HL-60 (cell line): ENCODE results near the gene APLP2.
A peak's percentile ranks its signal among the peaks of the same experiment; 100 is the strongest.

Experiments
- DNase-seq, 2 experiments: peaks; one replicate each; pipeline ENCODE4 v3.0.0-alpha.2; 2010 to 2020; ENCODE audit warnings: low read depth in 1 of 2, low spot score in 1 of 2
- H3K27ac ChIP-seq: fragments of 250-450 bp; sonication (Bioruptor Pico); replicated peaks from 2 replicates; pipeline ENCODE4 v1.5.1; 2020; ENCODE audit warnings: mild to moderate bottlenecking, moderate library complexity
- H3K27me3 ChIP-seq: fragments of 250-450 bp; sonication (Bioruptor Pico); 2 replicates; pipeline ENCODE4 v1.5.1; 2021; ENCODE audit warnings: mild to moderate bottlenecking, moderate library complexity; ENCODE audit not compliant: insufficient read depth, poor library complexity, severe bottlenecking
- H3K4me3 ChIP-seq: replicated peaks from 2 replicates; pipeline ENCODE4 v1.5.1; 2011; ENCODE audit warnings: mild to moderate bottlenecking, control low read depth, low read length; ENCODE audit not compliant: insufficient read depth
- GABPA ChIP-seq: IDR thresholded peaks from 2 replicates; pipeline ENCODE4 v1.6.1; 2012; ENCODE audit warnings: low read depth
- POLR2AphosphoS5 ChIP-seq: IDR thresholded peaks from 2 replicates; pipeline ENCODE4 v1.6.1; 2012; ENCODE audit warnings: low read depth
- SPI1 ChIP-seq: IDR thresholded peaks from 2 replicates; pipeline ENCODE4 v1.6.1; 2012; ENCODE audit warnings: low read depth, mild to moderate bottlenecking, borderline replicate concordance
- TF ChIP-seq, protein P1 (sequence below): IDR thresholded peaks from 2 replicates; pipeline ENCODE4 v1.6.1; 2012; ENCODE audit warnings: low read depth; ENCODE audit not compliant: insufficient replicate concordance
- TF ChIP-seq, protein P2 (sequence below): IDR thresholded peaks from one replicate; pipeline ENCODE4 v1.5.1; 2011; ENCODE audit warnings: low read length, control low read depth, inconsistent platforms; ENCODE audit not compliant: insufficient read depth

APLP2 gene

DNA sequence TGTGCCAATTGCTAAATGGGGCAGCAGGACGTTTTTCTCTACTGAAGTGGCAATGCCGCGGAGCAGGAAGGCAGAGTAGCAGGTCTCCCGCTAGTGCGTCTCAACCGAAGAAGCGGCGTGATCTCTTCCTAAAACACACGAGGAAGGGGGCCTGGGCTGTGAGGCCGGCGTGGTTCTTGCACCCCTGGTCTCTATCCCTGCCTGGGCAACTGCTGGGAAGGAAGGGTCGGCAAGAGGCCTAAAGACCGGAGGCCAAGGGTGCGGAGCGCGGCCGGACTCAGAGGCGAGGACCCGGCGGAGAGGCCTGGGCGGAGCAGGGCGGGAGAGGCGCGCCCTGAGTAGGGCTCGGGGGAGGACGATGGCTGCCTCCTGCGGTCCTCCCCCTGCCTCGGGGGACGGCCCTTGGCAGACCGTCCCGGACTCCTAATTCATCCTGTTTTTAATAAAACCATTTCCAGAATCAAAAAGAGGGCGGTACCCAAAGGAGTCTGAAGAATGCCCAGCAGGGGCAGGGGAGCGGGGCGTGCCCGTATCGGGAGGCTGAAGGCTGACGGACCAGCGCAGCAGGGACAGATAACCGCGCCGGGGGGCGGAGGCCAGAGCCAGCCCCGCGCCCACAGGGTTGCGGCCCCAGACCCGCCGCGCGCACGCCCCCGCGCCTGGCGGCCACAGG, 572 bp upstream of the APLP2 start:
- Histone ChIP-seq H3K4me3 (peak overlapping the region; percentile 75), H3K27ac (peak overlapping the region; percentile 77), H3K27me3 (no peaks in the 10 kb centered on the region)
- TF ChIP-seq SPI1 (no peak), POLR2AphosphoS5 (no peak), GABPA (no peak)
- TF ChIP-seq, protein P1, sequence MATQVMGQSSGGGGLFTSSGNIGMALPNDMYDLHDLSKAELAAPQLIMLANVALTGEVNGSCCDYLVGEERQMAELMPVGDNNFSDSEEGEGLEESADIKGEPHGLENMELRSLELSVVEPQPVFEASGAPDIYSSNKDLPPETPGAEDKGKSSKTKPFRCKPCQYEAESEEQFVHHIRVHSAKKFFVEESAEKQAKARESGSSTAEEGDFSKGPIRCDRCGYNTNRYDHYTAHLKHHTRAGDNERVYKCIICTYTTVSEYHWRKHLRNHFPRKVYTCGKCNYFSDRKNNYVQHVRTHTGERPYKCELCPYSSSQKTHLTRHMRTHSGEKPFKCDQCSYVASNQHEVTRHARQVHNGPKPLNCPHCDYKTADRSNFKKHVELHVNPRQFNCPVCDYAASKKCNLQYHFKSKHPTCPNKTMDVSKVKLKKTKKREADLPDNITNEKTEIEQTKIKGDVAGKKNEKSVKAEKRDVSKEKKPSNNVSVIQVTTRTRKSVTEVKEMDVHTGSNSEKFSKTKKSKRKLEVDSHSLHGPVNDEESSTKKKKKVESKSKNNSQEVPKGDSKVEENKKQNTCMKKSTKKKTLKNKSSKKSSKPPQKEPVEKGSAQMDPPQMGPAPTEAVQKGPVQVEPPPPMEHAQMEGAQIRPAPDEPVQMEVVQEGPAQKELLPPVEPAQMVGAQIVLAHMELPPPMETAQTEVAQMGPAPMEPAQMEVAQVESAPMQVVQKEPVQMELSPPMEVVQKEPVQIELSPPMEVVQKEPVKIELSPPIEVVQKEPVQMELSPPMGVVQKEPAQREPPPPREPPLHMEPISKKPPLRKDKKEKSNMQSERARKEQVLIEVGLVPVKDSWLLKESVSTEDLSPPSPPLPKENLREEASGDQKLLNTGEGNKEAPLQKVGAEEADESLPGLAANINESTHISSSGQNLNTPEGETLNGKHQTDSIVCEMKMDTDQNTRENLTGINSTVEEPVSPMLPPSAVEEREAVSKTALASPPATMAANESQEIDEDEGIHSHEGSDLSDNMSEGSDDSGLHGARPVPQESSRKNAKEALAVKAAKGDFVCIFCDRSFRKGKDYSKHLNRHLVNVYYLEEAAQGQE: no peak
- TF ChIP-seq, protein P2, sequence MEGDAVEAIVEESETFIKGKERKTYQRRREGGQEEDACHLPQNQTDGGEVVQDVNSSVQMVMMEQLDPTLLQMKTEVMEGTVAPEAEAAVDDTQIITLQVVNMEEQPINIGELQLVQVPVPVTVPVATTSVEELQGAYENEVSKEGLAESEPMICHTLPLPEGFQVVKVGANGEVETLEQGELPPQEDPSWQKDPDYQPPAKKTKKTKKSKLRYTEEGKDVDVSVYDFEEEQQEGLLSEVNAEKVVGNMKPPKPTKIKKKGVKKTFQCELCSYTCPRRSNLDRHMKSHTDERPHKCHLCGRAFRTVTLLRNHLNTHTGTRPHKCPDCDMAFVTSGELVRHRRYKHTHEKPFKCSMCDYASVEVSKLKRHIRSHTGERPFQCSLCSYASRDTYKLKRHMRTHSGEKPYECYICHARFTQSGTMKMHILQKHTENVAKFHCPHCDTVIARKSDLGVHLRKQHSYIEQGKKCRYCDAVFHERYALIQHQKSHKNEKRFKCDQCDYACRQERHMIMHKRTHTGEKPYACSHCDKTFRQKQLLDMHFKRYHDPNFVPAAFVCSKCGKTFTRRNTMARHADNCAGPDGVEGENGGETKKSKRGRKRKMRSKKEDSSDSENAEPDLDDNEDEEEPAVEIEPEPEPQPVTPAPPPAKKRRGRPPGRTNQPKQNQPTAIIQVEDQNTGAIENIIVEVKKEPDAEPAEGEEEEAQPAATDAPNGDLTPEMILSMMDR: no peak
- DNase-seq: peak in 1 of 2 experiments; percentile 56

DNA sequence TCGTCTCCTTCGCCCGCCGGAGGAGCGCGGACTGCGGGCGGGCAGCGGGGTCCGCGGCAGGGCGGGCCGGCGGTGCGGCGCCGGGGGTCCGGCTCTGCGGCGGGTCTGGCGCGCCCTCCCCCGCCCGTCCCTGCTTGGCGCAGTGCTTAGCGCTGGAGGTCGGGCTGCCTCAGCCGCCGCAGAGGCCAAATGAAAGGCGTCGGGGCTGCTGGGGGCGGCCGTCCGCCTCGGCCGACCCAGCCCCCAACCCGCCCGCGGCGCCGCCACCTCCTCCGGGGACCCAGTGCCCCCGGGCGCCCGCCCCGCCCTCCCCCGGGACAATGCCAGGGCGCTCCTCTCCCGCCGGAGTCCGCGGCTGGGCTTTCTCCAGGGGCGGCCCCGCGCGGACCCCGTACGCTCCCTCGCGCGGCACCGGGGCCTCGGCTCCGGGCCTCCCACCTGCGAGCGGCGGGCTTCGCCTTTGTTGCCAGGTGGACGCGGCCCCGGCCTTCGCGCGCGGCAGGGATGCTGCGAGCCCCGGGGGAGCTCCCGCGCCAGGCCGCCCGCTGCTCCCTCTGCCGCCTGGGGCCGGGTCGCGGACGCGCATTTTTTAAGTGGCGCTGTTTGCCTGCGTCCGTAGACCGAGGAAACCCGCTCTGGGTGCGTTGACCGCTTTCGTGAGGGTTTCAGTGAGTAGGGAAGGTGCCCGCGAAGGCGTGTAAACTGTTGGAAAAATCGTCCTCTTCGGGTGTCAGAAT, 583 bp downstream of the APLP2 start:
- TF ChIP-seq POLR2AphosphoS5 (no peak), GABPA (no peak), SPI1 (no peak)
- TF ChIP-seq, protein P1: no peak
- TF ChIP-seq, protein P2: no peak
- peak overlapping the region; percentile 73 for H3K27ac ChIP-seq
- no peaks in the 10 kb centered on the region for H3K27me3 ChIP-seq
- DNase-seq: peak in 1 of 2 experiments; percentile 33
- H3K4me3 ChIP-seq: peak overlapping the region; percentile 75

DNA sequence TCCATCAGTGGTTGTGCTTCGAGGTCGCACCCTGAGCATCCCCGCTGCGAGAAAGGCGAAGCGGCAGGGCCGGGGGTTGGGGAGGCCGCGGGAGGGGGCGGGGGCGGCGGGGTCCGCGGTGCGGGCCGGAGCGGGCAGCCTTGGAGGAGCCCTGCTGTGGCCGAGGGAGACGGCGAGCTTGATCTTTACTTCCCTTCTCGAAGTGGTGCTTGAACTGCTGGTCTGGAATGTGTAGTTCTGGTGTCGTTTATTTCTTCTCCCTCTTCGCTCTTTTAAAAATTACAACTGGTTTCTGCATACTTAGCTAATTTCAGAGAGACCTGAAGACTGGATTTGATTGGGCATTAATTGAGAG, 1.1 kb downstream of the APLP2 start:
- Histone ChIP-seq H3K27ac (peak overlapping the region; percentile 57), H3K4me3 (peak overlapping the region; percentile 75), H3K27me3 (no peaks in the 10 kb centered on the region)
- DNase-seq: peak in 1 of 2 experiments; percentile 55
- TF ChIP-seq, protein P1: no peak
- TF ChIP-seq GABPA: no peak
- TF ChIP-seq POLR2AphosphoS5: no peak
- peak; percentile 26; the same call in 1 of the 2 replicates for TF ChIP-seq SPI1
